Stimulated activated naive CD8-positive, alpha-beta T cell treated with anti-CD3 and anti-CD28 coated beads, Interleukin-15, Interleukin-2, amounts not matched to agents 100 ng/mL and 50 ng/mL, for 24 hours (primary cell): ENCODE data around the gene TTC9.

Source experiments
- H3K27ac Mint-ChIP-seq: one replicate; pipeline ENCODE4 v1.8.0; 2021; ENCODE audit warnings: mild to moderate bottlenecking, mixed read lengths
- H3K27me3 Mint-ChIP-seq: one replicate; pipeline ENCODE4 v1.8.0; 2021; ENCODE audit warnings: mixed read lengths
- H3K36me3 Mint-ChIP-seq: one replicate; pipeline ENCODE4 v1.8.0; 2021; ENCODE audit warnings: low read depth, mixed read lengths
- H3K4me1 Mint-ChIP-seq: one replicate; pipeline ENCODE4 v1.8.0; 2021; ENCODE audit warnings: low read depth, mixed read lengths
- H3K4me3 Mint-ChIP-seq: one replicate; pipeline ENCODE4 v1.8.0; 2021; ENCODE audit warnings: mild to moderate bottlenecking, mixed read lengths
- H3K9me3 Mint-ChIP-seq: one replicate; pipeline ENCODE4 v1.8.0; 2021; ENCODE audit warnings: mixed read lengths

Gene TTC9

DNA sequence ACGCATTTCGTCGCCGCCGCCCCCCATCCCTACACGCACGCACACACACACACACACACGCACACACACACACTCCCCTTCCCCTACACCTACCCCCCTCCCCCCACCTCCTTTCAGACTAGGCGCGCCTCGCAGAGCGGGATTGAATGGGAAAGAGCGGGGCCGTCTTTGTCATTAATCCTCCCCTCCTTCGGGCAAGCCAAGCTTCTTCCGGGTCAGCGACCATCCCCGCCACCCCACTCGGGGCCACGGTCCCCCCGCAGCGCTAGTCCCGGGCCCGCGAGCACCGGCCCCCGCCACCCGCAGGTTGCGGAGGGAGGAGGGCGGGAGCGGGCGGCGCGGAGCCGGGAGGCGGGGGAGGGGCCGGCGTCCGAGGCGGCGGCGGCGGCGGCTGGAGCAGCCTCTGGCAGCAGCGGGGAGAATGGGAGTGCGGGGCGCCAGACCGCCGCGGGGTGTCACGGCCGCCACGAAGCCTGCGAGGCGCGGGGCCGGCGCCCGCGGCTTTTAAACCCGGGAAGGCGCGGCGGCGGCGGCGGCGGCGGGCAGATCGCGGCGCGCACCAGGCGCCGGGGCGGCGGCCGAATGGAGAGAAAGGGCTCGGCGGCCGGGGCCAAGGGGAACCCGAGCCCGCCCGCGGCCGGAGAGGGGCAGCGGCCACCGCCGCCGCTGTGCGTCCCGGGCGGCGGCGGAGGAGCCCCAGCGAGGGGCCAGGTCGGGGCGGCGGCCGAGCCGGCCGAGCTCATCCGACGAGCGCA lies at the start of gene TTC9:
TTC9 (plus strand) TSS at position 369 of the 755 bp plus-strand sequence; CDS start at position 583, 214 bp downstream.
- Mint-ChIP-seq H3K36me3 (no peaks in the 10 kb centered on the region), H3K27me3 (peaks cover 5% of the 10 kb centered on the region), H3K9me3 (no peaks in the 10 kb centered on the region), H3K4me1 (peaks cover 54% of the 10 kb centered on the region), H3K4me3 (peak within 1 kb of the TSS; percentile 94), H3K27ac (peak within 1 kb of the TSS; percentile 89)

GRCh38 chr14:70594461-70594860 lies 47.3 kb upstream of the TTC9 start:
- peaks cover 64% of the 10 kb centered on the region for H3K36me3 Mint-ChIP-seq
- H3K4me1 Mint-ChIP-seq, result peaks cover 19% of the 10 kb centered on the region
- H3K9me3 Mint-ChIP-seq, result no peaks in the 10 kb centered on the region
- H3K4me3 Mint-ChIP-seq, result no peak overlapping the region
- no peaks in the 10 kb centered on the region for H3K27me3 Mint-ChIP-seq
- no peak overlapping the region for H3K27ac Mint-ChIP-seq

- H3K27ac Mint-ChIP-seq, result no peak overlapping the region
- no peak overlapping the region for H3K4me3 Mint-ChIP-seq
- peaks cover 29% of the 10 kb centered on the region for H3K4me1 Mint-ChIP-seq
- no peaks in the 10 kb centered on the region for H3K27me3 Mint-ChIP-seq
- H3K36me3 Mint-ChIP-seq, result peaks cover 54% of the 10 kb centered on the region
- H3K9me3 Mint-ChIP-seq, result no peaks in the 10 kb centered on the region
These were observed 46.1 kb upstream of the TTC9 start for GRCh38 chr14:70595443-70596185.

- Mint-ChIP-seq H3K4me3 (no peak overlapping the region), H3K4me1 (peaks cover 36% of the 10 kb centered on the region), H3K9me3 (no peaks in the 10 kb centered on the region), H3K36me3 (peaks cover 34% of the 10 kb centered on the region), H3K27ac (no peak overlapping the region), H3K27me3 (peaks cover 10% of the 10 kb centered on the region)
These were observed 44.0 kb upstream of the TTC9 start for GRCh38 chr14:70597731-70598130.

DNA sequence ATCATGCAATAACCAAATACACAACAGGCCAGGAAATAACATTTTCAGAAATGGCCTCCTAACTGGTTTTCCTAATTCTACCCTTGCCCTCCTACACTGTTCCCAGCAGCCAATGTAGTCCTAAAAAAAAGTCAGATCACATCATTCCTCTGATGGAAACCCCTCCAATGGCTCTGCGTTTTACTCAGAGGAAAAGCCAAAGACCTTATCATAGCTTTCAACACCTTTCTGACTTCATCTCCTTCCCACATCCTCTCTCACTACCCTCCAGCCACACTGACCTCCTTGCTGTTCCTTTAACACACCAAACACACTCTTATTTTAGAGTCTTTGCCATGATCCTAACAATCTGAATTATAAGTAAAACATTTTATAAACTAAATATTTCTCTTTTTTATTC lies 42.4 kb upstream of the TTC9 start:
- H3K27ac Mint-ChIP-seq, result peak overlapping the region; percentile 96
- peaks cover 17% of the 10 kb centered on the region for H3K27me3 Mint-ChIP-seq
- H3K4me3 Mint-ChIP-seq, result peak overlapping the region; percentile 94
- no peaks in the 10 kb centered on the region for H3K9me3 Mint-ChIP-seq
- peaks cover 36% of the 10 kb centered on the region for H3K4me1 Mint-ChIP-seq
- H3K36me3 Mint-ChIP-seq, result peaks cover 24% of the 10 kb centered on the region

DNA sequence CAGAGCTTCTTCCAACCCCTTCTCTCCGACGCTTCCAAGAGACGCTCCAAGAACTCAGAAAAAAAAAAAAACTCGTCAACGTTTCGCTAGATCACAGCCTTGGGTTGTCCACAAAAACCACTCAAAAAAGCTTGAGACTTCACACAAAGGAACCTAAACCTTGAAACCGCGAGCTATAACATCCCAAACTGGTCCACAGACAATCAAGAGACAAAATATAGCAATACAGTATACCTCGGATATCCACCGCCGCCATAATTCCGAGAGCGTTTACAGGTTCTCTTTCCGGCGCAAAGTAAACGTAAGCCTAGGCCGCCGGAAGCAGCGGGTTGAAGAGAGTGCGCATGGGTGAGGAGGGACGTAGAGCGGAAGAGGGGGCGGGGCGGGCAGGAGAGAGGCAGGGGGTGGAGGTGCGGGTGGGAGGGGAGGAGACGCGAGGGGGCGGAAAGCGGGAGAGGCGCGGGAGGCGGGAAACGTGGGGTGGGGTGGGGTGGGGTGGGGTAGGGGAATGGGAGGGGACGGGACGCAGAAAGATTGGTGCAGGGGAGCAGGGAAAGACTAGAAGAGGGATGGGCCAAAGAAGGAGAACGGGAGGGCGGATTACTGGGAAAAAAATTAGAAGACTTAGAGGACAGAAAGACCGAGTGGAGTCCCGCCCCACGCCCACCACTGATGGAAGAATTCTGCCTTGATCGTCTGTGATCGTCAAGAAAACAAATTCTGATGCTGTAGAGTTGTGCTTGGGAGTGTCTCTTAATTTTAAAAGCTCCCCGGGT lies 41.1 kb upstream of the TTC9 start, which contains the start of gene MED6:
MED6 (minus strand) TSS at position 274 of the 776 bp plus-strand sequence; CDS start at position 256, 18 bp downstream.
- Mint-ChIP-seq H3K36me3 (peaks cover 12% of the 10 kb centered on the region), H3K4me1 (peaks cover 36% of the 10 kb centered on the region), H3K27ac (peak within 1 kb of the TSS; percentile 96), H3K9me3 (no peaks in the 10 kb centered on the region), H3K27me3 (peaks cover 22% of the 10 kb centered on the region), H3K4me3 (peak within 1 kb of the TSS; percentile 94)

GRCh38 chr14:70601162-70601561 lies 40.6 kb upstream of the TTC9 start:
- peaks cover 36% of the 10 kb centered on the region for H3K4me1 Mint-ChIP-seq
- peak overlapping the region; percentile 94 for H3K4me3 Mint-ChIP-seq
- peak overlapping the region; percentile 81 for H3K27ac Mint-ChIP-seq
- H3K36me3 Mint-ChIP-seq, result peaks cover 10% of the 10 kb centered on the region
- no peaks in the 10 kb centered on the region for H3K9me3 Mint-ChIP-seq
- H3K27me3 Mint-ChIP-seq, result peaks cover 22% of the 10 kb centered on the region

GRCh38 chr14:70602254-70602653 lies 39.5 kb upstream of the TTC9 start:
- no peak overlapping the region for H3K4me3 Mint-ChIP-seq
- H3K36me3 Mint-ChIP-seq, result peaks cover 5% of the 10 kb centered on the region

DNA sequence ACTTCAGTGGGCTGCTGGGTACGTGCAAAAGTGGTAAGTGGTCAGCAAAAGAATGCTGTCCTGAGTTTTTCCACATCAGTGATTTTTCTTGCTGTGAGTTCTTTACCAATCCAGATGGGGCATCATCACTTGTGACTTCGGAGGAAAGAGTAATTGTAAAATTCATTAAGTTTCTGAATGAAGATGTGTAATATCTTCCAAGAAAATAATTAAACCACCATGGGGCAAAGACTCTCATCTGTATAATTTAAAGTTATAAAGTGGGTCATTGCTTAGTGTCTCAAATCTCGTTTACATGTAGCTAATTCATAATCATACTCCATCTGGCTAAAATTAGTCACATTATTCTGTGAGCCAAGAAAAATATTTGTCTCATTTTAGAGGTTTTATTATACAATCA lies 30.5 kb upstream of the TTC9 start:
- H3K9me3 Mint-ChIP-seq, result no peaks in the 10 kb centered on the region
- peaks cover 4% of the 10 kb centered on the region for H3K27me3 Mint-ChIP-seq
- no peaks in the 10 kb centered on the region for H3K36me3 Mint-ChIP-seq
- H3K4me3 Mint-ChIP-seq, result no peak overlapping the region
- no peaks in the 10 kb centered on the region for H3K4me1 Mint-ChIP-seq
- H3K27ac Mint-ChIP-seq, result no peak overlapping the region

More at GRCh38 chr14:70602254-70602653, 39.5 kb upstream of the TTC9 start:
- Mint-ChIP-seq H3K27me3 (peaks cover 22% of the 10 kb centered on the region), H3K27ac (no peak overlapping the region), H3K4me1 (peaks cover 36% of the 10 kb centered on the region), H3K9me3 (no peaks in the 10 kb centered on the region)

GRCh38 chr14:70616646-70617045 lies 25.1 kb upstream of the TTC9 start:
- no peaks in the 10 kb centered on the region for H3K27me3 Mint-ChIP-seq
- H3K4me1 Mint-ChIP-seq, result no peaks in the 10 kb centered on the region
- H3K27ac Mint-ChIP-seq, result no peak overlapping the region
- no peaks in the 10 kb centered on the region for H3K36me3 Mint-ChIP-seq
- H3K9me3 Mint-ChIP-seq, result no peaks in the 10 kb centered on the region
- H3K4me3 Mint-ChIP-seq, result no peak overlapping the region

DNA sequence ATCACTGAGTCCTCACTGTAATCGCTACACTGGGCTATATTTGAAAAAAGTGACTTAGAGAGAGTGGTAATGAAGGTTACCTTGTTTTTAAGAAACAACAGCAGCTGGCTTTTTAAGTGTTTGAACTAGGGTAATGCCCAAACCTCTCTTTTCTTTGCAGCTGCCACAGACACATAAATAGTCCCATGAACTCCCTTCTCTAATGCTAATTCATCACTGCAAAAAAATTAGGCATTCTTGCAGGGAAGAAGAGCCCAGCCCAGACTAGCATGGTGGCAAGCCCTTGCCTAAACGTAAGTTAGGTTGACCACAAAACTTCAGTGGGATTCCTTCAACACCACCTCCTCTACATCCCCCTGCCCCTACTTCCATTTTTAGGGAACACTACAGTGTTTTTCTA lies 23.4 kb upstream of the TTC9 start:
- Mint-ChIP-seq H3K4me1 (no peaks in the 10 kb centered on the region), H3K27me3 (no peaks in the 10 kb centered on the region), H3K36me3 (no peaks in the 10 kb centered on the region), H3K4me3 (no peak overlapping the region), H3K9me3 (no peaks in the 10 kb centered on the region), H3K27ac (no peak overlapping the region)

GRCh38 chr14:70619708-70620107 lies 22.0 kb upstream of the TTC9 start:
- Mint-ChIP-seq H3K27me3 (no peaks in the 10 kb centered on the region), H3K36me3 (no peaks in the 10 kb centered on the region)

DNA sequence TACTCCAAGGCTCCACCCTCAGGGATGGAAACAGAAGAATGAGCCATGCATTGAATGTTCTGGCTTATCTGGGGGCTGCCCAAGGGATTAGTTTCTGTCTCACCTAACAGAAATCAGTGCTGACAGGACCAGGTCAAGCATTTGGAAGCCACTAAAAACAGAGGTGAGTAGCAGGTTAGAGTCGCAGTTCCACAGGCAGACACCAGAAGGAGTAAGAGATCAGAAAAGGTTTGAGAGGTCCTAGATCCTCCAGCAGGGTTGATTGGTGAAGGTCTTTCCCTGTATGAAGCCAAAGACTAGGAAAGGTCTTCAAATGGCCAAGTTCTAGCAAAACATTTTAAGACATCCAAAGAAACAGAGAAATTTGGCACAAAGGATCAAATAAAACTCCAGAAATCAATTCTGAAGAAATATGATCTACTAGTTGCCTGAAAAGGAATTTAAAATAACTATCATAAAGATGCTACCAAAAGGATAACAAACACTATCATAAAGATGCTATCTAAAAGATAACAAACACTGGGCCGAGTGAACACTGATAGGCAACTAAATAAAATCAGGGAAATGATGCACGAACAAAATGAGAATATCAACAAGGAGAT lies 19.5 kb upstream of the TTC9 start:
- no peaks in the 10 kb centered on the region for H3K4me1 Mint-ChIP-seq
- peaks cover 15% of the 10 kb centered on the region for H3K36me3 Mint-ChIP-seq
- no peak overlapping the region for H3K27ac Mint-ChIP-seq
- peaks cover 7% of the 10 kb centered on the region for H3K9me3 Mint-ChIP-seq
- H3K4me3 Mint-ChIP-seq, result no peak overlapping the region
- no peaks in the 10 kb centered on the region for H3K27me3 Mint-ChIP-seq

More at GRCh38 chr14:70619708-70620107, 22.0 kb upstream of the TTC9 start:
- Mint-ChIP-seq H3K27ac (no peak overlapping the region), H3K4me1 (no peaks in the 10 kb centered on the region), H3K9me3 (no peaks in the 10 kb centered on the region), H3K4me3 (no peak overlapping the region)

GRCh38 chr14:70624972-70625371 lies 16.7 kb upstream of the TTC9 start:
- no peak overlapping the region for H3K4me3 Mint-ChIP-seq
- H3K27ac Mint-ChIP-seq, result no peak overlapping the region
- peaks cover 7% of the 10 kb centered on the region for H3K9me3 Mint-ChIP-seq
- no peaks in the 10 kb centered on the region for H3K27me3 Mint-ChIP-seq
- no peaks in the 10 kb centered on the region for H3K4me1 Mint-ChIP-seq
- peaks cover 15% of the 10 kb centered on the region for H3K36me3 Mint-ChIP-seq
